HT1080 (cell line): ENCODE data around the gene DUOX1. TPM values are rescaled to one million over a fixed set of nuclear protein-coding genes. Genes with fewer than 3 reads are reported as not detected.

ENCODE experiments used
- DNase-seq: peaks from one replicate; pipeline ENCODE4 v3.0.0-alpha.2; 2015; ENCODE audit warnings: low read depth
- total RNA-seq: library from RNA; depleted of rRNA; stranded (reverse); fragments of >200 nt; shearing (Covaris generic); gene quantifications from 2 replicates; pipeline ENCODE4 v1.2.3, GENCODE V29; 2014

DUOX1 gene
- total RNA-seq, 1 experiment from 2014 or later: not detected

- no peak for DNase-seq
Measured at GRCh38 chr15:45105586-45105985, 24.2 kb upstream of the DUOX1 start.

DNA sequence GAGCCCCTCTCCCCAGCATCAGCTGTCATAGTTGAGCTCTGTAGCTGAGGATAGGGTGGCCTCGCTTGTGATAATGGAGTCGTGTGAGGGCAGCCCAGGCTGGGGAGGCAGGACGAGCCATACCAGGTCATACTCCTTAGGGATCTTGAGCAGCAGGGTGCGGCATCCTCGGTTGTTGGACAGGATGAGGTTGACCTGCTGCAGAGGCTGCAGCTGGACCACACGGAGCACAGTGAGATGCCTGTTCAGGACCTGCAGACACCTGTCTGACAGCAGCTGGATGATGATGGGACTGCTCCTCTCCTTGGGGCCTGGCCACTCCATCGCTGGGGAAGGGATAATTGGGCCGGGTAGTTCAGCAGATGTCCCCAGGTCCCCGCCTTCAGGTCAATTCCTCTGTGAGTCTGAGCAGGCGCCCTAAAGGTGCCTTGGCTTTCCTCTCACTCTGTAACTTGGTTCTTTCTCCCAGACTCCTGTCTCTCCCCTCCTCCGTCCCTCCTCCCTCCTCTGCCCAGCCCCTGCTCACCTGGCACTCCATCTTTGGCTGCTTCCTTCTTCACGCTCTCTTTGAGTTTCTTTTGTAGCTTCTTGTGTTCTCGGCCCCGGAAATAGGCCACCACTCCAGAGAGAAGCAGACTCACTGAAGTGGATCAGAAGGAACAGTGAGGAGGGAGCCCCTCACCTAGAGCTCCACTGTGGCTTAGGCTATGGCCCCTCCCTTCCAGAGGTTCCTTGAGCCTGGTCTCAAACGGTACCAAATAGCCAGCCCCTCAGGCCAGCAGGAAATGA lies 23.6 kb upstream of the DUOX1 start:
- DNase-seq: no peak

DNA sequence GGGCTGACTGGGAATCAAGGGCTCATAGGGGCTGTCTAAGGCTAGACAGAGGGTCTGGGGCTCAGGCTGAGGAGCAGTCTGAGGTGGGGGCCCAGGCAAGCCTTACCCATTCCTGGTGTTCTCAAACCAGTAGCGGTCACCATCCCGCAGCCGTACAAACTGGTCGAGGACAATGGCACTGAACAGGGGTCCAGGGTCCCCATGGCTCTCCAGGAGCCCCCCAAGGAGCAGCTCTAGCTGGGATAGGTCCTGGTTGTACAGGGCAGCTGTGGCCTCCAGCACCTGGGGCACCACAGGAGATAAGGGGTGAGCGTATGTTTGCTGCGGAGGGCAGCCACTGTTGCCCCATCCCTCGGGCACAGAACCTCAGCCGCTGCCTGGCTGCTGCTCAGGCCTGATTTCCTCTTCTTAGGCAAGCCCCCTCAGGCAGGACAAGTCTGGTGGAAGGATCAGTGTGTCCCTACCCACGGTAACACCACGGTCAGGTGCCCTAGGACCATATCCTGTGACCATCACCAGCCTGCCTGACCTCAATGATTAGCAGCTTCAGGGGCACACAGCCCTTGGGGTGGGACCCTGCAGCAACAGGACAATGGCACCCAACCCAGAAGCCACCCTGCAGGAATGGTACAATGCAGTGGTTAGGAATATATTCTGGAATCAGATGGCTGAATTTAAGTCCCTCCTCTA lies 21.7 kb upstream of the DUOX1 start:
- DNase-seq: no peak

- no peak for DNase-seq
Measured at GRCh38 chr15:45110256-45110820, 19.5 kb upstream of the DUOX1 start.

DNA sequence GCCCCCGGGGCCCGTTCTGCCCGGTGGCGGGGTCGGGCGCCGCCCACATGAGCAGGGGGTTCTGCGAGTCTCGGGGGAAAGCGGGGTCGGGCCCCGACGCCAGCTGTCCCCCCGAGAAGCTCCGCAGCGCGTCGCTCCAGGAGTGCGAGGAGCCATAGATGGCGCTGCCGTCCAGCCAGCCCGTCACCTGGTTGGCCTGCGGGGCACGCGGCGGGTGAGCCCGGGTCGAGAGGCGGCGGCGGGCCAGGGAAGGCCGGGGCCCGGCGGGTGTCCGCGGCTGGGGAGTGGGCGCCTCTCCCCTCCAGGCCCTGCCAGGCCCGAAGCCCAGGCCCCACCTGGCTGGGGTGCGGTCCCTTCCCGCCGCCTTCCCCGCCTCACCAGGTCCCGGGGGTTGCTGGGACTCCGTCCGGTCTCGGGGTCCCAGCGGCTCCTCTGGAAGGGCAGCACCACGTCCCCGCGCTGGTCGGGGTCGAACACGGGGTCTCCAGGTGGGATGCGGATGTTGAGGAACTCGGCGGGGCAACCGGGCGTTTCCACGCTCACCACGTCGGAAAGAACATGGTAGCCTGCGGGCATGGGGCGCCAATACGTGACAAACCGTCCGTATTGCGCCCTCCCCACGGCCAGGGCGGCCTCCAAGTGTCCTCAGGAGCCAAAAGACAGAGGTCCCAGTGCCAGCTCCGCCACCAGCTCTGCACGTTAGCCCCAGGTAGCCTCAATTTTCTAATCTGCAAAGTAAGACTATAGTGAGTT lies 18.2 kb upstream of the DUOX1 start:
- DNase-seq: no peak

- DNase-seq: no peak
Measured at GRCh38 chr15:45112143-45112590, 17.6 kb upstream of the DUOX1 start.

DNA sequence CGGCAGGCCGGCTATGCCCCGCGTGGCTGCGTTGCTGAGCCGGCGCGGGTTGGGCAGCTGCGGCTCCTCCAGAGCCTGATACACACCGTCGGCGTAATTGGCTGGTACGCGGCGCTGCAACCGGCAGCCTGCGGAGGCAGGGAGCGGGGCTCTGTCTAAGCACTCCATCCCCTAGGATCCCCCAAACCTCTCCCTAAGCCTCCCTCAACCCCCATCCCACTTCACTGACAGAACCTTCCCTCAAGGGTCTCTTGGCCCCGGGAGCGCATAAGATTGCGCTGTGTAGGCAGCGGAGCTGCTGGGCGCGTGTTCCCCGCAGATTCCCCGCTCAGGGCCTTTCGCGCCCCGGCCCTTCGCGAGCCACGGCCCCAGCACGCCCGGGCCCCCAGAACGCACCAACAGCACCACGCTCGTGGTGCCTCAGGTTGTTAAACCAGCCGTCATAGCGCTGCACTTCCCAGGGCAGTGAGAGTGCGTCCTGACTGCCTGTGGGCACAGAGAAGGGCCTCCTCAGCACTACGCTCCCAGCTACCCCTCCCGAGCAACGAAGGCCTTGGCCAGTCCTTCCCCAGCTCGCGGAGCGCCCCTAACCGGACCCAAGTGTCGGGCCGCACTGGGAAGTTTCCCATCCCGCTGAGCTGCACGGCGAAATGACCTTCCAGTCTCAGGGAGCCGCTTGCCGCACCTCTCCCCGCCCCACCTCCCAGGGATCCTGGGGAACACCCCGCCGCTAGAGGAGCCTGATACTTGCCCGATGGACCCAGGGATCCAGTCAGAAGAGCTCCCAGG lies 17.0 kb upstream of the DUOX1 start:
- no peak for DNase-seq

DNA sequence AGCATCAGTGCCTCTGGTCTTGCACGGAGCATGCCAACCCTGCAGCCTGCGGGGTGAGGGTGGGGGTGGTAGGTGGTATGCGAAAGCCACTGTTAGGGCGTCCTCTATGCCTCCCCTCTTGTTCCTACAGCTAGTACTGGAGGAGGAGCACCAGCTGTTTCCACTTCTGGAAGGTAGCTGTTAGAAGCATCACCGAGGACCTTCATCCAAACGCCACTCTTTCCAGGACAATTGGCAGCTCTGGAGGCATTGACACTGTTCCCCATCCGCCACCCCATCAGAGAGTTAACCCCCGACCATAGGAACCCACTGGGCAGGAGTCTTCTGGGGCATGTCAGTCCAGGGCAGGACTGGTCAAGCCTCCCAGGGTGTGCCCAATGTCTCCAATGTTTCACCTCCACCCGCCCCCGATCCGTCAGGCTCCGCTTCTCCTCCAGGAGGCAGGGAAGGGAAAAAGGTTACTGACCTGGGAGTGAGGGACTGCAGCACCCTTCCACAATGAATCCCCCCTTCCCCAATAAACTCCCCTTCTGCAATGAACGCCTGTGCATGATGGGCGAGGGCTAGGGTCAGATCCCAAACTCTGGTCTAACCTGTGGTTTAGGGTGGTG lies 16.3 kb upstream of the DUOX1 start:
- no peak for DNase-seq

GRCh38 chr15:45114076-45114750 lies 15.6 kb upstream of the DUOX1 start, which contains the start of the genes DUOX2 and DUOXA2:
Gene DUOX2, minus strand, starts transcription at chr15:45114172. Its CDS starts 761 bp downstream, at chr15:45113411.
Gene DUOXA2, plus strand, starts transcription at chr15:45114326. Its CDS starts 280 bp downstream, at chr15:45114606.
- no peak for DNase-seq

DNA sequence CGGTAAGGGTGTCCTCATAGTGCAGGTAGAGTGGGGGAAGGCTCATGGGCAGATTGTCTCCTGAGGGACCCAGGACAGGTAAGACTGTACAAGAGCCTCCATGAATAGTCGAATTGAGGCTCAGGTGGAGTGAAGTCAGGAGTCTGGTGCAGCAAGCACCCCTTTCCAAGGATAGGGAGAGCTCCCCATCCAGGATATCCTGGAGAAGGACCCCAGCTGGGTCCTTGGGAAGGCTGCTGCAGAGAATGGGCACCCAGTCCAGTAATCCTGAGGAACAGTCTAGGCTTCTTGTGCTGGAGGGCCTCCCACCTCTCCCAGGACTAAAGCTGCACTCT lies 15.1 kb upstream of the DUOX1 start:
- no peak for DNase-seq

GRCh38 chr15:45115312-45115820 lies 14.4 kb upstream of the DUOX1 start:
- DNase-seq: no peak

DNA sequence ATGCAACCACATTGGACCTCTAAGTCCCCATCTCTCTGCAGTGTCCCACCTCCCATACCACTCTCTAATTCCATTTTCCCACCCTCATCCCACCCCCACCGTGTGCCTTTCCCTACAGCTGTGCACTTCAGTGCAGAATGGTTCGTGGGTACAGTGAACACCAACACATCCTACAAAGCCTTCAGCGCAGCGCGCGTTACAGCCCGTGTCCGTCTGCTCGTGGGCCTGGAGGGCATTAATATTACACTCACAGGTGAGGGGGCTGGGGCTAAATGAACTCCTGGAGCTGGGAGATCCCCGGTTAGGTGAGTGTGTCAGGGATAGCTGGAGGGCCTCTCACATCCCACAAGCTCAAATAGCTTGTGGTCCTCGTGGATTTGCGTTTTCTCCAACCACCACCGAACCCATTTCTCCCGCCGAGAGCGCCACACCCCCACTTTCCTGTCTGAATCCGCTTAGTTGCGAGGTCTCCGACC lies 13.8 kb upstream of the DUOX1 start:
- DNase-seq: no peak

DNA sequence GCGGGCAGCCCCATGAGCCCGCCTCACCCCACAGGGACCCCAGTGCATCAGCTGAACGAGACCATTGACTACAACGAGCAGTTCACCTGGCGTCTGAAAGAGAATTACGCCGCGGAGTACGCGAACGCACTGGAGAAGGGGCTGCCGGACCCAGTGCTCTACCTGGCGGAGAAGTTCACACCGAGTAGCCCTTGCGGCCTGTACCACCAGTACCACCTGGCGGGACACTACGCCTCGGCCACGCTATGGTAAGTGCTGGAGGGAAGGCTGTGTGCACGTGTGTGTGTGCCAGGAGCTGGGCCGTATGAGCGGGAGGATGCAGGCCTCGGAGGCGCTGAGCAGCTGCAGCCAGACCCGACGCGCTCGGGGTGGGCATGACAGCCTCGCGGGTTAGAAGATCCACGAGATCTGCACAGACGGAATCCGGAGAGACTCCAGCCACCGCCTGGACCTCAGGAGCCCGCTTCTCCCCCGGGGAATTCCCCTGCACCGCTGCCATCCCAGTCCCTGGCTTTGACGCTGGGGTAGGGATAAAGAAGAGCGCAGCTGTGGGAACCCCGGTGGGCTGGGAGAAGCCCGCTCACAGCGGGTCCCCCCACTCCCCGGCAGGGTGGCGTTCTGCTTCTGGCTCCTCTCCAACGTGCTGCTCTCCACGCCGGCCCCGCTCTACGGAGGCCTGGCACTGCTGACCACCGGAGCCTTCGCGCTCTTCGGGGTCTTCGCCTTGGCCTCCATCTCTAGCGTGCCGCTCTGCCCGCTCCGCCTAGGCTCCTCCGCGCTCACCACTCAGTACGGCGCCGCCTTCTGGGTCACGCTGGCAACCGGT lies 13.1 kb upstream of the DUOX1 start:
- no peak for DNase-seq

DNA sequence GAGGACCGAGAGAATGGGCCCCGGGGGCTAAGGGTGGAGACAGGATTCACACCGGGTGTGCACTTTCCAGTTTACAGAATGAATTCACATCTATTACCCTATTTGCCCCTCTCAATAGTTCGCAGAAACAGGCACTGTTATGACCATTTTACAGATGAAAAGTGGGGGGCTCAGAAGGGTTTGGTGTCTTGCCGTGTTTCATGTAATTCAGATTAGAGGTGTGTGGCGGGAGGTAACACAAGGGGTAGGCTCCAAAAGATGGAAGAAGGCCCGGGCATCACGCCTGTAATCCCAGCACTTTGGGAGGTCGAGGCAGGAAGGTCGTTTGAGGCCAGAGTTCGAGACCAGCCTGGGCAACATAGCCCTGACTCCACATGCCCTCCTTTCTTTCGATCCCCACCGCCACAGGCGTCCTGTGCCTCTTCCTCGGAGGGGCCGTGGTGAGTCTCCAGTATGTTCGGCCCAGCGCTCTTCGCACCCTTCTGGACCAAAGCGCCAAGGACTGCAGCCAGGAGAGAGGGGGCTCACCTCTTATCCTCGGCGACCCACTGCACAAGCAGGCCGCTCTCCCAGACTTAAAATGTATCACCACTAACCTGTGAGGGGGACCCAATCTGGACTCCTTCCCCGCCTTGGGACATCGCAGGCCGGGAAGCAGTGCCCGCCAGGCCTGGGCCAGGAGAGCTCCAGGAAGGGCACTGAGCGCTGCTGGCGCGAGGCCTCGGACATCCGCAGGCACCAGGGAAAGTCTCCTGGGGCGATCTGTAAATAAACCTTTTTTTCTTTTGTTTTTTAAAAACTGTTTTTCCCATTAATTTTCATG lies 12.3 kb upstream of the DUOX1 start:
- DNase-seq: no peak

- DNase-seq: peak; percentile 80
Measured at GRCh38 chr15:45118131-45118588, 11.6 kb upstream of the DUOX1 start.

- DNase-seq: no peak
Measured at GRCh38 chr15:45118996-45119395, 10.8 kb upstream of the DUOX1 start.
